Hepatocyte (in vitro differentiated cells): ENCODE measurements around the gene GNG12.

Source experiments
- EZH2 ChIP-seq: fragments of 200-600 bp; sonication (generic); IDR thresholded peaks from 2 replicates; pipeline ENCODE4 v1.6.1; 2016; ENCODE audit warnings: antibody characterized with exemption, mild to moderate bottlenecking, borderline replicate concordance
- TF ChIP-seq, protein P1 (sequence below): fragments of 200-600 bp; sonication (generic); IDR thresholded peaks from 2 replicates; pipeline ENCODE4 v1.5.1; 2016; ENCODE audit warnings: antibody characterized with exemption, mild to moderate bottlenecking; ENCODE audit not compliant: poor library complexity

DNA sequence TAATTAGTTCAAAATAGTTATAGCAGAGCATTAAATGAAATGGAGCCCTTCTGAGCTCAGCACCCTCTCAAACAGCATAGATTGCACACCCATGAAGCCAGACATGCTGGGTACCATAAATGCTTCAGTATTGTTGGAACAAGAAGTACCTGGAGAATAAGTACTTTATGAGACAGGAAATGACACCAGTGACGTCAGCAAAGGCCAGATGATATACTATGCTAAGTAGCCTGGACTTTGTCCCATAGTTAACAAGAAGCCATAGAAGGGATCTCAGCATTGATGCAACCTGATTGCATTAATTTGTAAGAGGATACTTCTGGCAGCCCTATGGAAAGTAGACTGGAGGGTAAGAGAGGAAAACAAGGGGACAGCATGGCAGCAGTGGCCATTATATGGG is 164.6 kb downstream of the GNG12 start:
- TF ChIP-seq, protein P1, sequence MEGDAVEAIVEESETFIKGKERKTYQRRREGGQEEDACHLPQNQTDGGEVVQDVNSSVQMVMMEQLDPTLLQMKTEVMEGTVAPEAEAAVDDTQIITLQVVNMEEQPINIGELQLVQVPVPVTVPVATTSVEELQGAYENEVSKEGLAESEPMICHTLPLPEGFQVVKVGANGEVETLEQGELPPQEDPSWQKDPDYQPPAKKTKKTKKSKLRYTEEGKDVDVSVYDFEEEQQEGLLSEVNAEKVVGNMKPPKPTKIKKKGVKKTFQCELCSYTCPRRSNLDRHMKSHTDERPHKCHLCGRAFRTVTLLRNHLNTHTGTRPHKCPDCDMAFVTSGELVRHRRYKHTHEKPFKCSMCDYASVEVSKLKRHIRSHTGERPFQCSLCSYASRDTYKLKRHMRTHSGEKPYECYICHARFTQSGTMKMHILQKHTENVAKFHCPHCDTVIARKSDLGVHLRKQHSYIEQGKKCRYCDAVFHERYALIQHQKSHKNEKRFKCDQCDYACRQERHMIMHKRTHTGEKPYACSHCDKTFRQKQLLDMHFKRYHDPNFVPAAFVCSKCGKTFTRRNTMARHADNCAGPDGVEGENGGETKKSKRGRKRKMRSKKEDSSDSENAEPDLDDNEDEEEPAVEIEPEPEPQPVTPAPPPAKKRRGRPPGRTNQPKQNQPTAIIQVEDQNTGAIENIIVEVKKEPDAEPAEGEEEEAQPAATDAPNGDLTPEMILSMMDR, result no peak
- no peak for TF ChIP-seq EZH2
